ENCODE measurements around the gene KPNA3. TPM values are rescaled to one million over a fixed set of nuclear protein-coding genes. Genes with fewer than 3 reads are reported as not detected.

KPNA3 gene
- total RNA-seq, 6 experiments from 2014 or later, result 16.3 to 27.2 (median 19.5) TPM

- no peak for TF ChIP-seq CTCF (IDR thresholded peaks at IDR 0.05)
- Histone ChIP-seq H3K4me1 (peaks cover 0 to 10% (median 3%) of the 10 kb centered on the region in 4 donors), H3K27me3 (no peaks in the 10 kb centered on the region), H3K36me3 (peaks cover 0 to 2% (median 0%) of the 10 kb centered on the region in 4 donors), H3K27ac (peak overlapping the region; percentile 82 to 92 (median 84)), H3K9me3 (no peaks in the 10 kb centered on the region), H3K4me3 (peak overlapping the region; percentile 58 to 78 (median 75))
- WGBS (ENCODE audit: insufficient coverage, low coverage, low lambda C conversion rate, missing lambda C conversion rate), result 1% methylated on average over 17 of the region's 17 CpGs
- intact Hi-C loops (cut with DNase I), result no loop called here
- DNase-seq (peak in 2 of 3 donors; percentile 26 to 82), ATAC-seq (peak; percentile 46 to 65 (median 54))
Measured at GRCh38 chr13:49690133-49690994, 102.1 kb downstream of the KPNA3 start.

- no peak for DNase-seq
- no peak overlapping the region for H3K4me3 ChIP-seq
- no peaks in the 10 kb centered on the region for H3K9me3 ChIP-seq
- H3K27me3 ChIP-seq, result no peaks in the 10 kb centered on the region
- no peak for TF ChIP-seq POLR2A (IDR thresholded peaks at IDR 0.05)
- peaks cover 0 to 6% (median 0%) of the 10 kb centered on the region in 4 donors for H3K36me3 ChIP-seq
- no peak overlapping the region for H3K27ac ChIP-seq
- WGBS (ENCODE audit: insufficient coverage, low coverage, low lambda C conversion rate, missing lambda C conversion rate), result 67% methylated on average over 6 of the region's 6 CpGs
- intact Hi-C loops (cut with DNase I), result no loop called here
- ATAC-seq, result no peak
- H3K4me1 ChIP-seq, result no peaks in the 10 kb centered on the region
Measured at GRCh38 chr13:49683489-49683888, 109.0 kb downstream of the KPNA3 start.

GRCh38 chr13:49681842-49682435 is 110.5 kb downstream of the KPNA3 start:
- no peak for TF ChIP-seq POLR2A (IDR thresholded peaks at IDR 0.05)
- H3K36me3 ChIP-seq, result peaks cover 0 to 6% (median 0%) of the 10 kb centered on the region in 4 donors
- ATAC-seq (no peak), DNase-seq (no peak)
- no peak overlapping the region for H3K4me3 ChIP-seq
- H3K27me3 ChIP-seq, result no peaks in the 10 kb centered on the region
- intact Hi-C loops (cut with DNase I), result no loop called here
- H3K27ac ChIP-seq, result no peak overlapping the region
- peaks cover 0 to 7% (median 2%) of the 10 kb centered on the region in 4 donors for H3K4me1 ChIP-seq
- 86% methylated on average over 2 of the region's 4 CpGs for WGBS (ENCODE audit: insufficient coverage, low coverage, low lambda C conversion rate, missing lambda C conversion rate)
- H3K9me3 ChIP-seq, result no peaks in the 10 kb centered on the region

GRCh38 chr13:49679246-49679645 is 113.2 kb downstream of the KPNA3 start:
- TF ChIP-seq CTCF (IDR thresholded peaks at IDR 0.05), result peak; percentile 32 to 40 (median 36)
- TF ChIP-seq POLR2A (IDR thresholded peaks at IDR 0.05), result no peak
- ATAC-seq, result peak; percentile 67 to 88 (median 74)
- H3K4me3 ChIP-seq, result no peak overlapping the region
- H3K36me3 ChIP-seq, result no peaks in the 10 kb centered on the region
- H3K27me3 ChIP-seq, result no peaks in the 10 kb centered on the region
- no peak overlapping the region for H3K27ac ChIP-seq
- 33% methylated on average over 3 of the region's 3 CpGs for WGBS (ENCODE audit: insufficient coverage, low coverage, low lambda C conversion rate, missing lambda C conversion rate)
- no peak for DNase-seq
- intact Hi-C loops (cut with DNase I), result loop anchor here (10.0 kb wide), 2 partner anchors 116 to 166 kb away; partner anchors contain the start of gene KPNA3 (in 1 of the 2)
- peaks cover 0 to 9% (median 2%) of the 10 kb centered on the region in 4 donors for H3K4me1 ChIP-seq
- H3K9me3 ChIP-seq, result no peaks in the 10 kb centered on the region

DNA sequence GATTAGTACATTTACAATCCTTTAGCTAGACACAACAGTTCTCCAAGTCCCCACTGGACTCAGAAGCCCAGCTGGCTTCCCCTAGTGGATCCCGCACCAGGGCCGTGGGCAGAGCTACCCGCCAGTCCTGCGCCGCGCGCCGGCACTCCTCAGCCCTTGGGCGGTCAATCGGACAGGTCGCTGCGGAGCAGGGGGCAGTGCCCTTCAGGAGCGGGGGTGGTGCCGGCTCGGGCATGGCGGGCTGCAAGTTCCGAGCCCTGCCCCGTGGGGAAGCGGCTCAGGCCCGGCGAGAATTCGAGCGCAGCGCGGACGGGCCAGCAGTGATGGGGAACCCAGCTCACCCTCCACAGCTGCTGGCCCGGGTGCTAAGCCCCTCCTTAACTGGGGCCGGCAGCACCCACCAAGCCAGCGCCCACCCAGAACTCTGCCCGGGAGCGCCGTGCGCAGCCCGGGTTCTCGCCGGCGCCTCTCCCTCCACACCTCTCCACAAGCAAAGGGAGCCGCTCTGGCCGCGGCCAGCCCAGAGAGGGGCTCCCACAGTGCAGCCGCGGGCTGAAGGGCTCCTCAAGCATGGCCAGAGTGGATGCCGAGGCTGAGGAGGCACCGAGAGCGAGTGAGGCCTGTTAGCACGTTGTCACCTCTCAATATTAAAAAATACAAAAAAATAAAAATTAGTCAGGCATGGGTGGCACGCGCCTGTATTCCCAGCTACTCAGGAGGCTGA is 114.1 kb downstream of the KPNA3 start:
- H3K27ac ChIP-seq, result no peak overlapping the region
- no peaks in the 10 kb centered on the region for H3K9me3 ChIP-seq
- WGBS (ENCODE audit: insufficient coverage, low coverage, low lambda C conversion rate, missing lambda C conversion rate), result 94% methylated on average over 2 of the region's 48 CpGs
- DNase-seq, result no peak
- no peak for TF ChIP-seq POLR2A (IDR thresholded peaks at IDR 0.05)
- TF ChIP-seq CTCF (IDR thresholded peaks at IDR 0.05), result no peak
- peaks cover 0 to 9% (median 2%) of the 10 kb centered on the region in 4 donors for H3K4me1 ChIP-seq
- intact Hi-C loops (cut with DNase I), result loop anchor here (10.0 kb wide), 2 partner anchors 116 to 166 kb away; partner anchors contain the start of gene KPNA3 (in 1 of the 2)
- no peaks in the 10 kb centered on the region for H3K36me3 ChIP-seq
- no peak overlapping the region for H3K4me3 ChIP-seq
- ATAC-seq, result no peak
- H3K27me3 ChIP-seq, result no peaks in the 10 kb centered on the region

All from right lobe of liver (tissue), 6 donors.